Tibial nerve (tissue), 4 donors: ENCODE measurements around the gene ZW10.

Source experiments
- EP300 ChIP-seq, 2 donors: sonication (generic); formaldehyde crosslinking; IDR thresholded peaks; one replicate each; pipeline ENCODE4 v1.6.1; 2017; ENCODE audit warnings: antibody characterized with exemption in 2 of 2, mild to moderate bottlenecking in 1 of 2
- POLR2A ChIP-seq, 2 donors: fragments of 450-650 bp; IDR thresholded peaks; one replicate each; pipeline ENCODE4 v1.6.1; 2017; ENCODE audit warnings: antibody characterized with exemption in 2 of 2, mild to moderate bottlenecking in 2 of 2, moderate library complexity in 2 of 2
- TF ChIP-seq, protein P1 (sequence below), 5 experiments: fragments of 200-600 bp in 3 of 5; fragments of 450-650 bp in 2 of 5; sonication (generic) in 3 of 5; IDR thresholded peaks; one replicate each; pipeline ENCODE4 v1.5.1; 2016 to 2019; ENCODE audit warnings: antibody characterized with exemption in 5 of 5, mild to moderate bottlenecking in 3 of 5, moderate library complexity in 2 of 5

DNA sequence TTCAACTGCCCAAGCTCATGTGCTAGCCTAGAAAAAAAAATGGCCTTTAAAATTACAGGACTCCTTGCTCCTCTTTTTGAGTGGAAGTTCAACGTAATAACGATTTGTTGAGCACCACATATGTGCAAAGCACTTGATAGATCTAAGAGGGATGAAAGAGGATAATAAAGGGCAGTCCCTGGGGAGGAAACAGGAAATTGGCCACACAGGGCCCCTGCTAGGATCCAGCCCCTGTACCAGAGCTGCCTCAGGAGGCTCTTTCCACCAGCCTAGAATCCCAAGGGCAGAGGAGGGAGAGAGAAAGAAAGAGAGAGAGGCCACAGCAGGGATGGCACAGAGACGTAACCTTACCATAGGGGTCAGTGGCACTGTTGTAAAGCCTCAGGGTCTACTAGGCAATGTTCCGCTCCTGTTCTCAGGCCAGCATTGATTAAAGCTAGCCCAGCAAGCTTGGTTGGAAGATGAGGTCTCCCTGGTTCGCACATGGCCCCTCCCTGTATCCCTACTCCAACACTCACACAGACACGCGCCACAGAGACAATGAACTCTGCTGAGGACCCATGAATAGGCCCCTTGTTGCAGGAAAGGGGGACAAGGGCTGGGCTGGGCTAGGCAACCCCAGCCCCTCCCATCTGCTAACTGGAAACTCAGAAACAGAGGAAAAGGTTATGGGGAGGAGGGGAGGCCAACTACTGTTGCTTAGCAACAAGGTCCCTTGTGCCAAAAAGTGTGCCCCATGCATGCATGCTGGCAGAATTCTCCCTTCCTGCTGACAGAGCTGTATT is 67.4 kb downstream of the ZW10 start, which contains the start of gene TMPRSS5:
- TF ChIP-seq, protein P1, sequence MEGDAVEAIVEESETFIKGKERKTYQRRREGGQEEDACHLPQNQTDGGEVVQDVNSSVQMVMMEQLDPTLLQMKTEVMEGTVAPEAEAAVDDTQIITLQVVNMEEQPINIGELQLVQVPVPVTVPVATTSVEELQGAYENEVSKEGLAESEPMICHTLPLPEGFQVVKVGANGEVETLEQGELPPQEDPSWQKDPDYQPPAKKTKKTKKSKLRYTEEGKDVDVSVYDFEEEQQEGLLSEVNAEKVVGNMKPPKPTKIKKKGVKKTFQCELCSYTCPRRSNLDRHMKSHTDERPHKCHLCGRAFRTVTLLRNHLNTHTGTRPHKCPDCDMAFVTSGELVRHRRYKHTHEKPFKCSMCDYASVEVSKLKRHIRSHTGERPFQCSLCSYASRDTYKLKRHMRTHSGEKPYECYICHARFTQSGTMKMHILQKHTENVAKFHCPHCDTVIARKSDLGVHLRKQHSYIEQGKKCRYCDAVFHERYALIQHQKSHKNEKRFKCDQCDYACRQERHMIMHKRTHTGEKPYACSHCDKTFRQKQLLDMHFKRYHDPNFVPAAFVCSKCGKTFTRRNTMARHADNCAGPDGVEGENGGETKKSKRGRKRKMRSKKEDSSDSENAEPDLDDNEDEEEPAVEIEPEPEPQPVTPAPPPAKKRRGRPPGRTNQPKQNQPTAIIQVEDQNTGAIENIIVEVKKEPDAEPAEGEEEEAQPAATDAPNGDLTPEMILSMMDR (IDR thresholded peaks at IDR 0.05) = no peak
- peak; percentile 15 to 96 for TF ChIP-seq EP300 (IDR thresholded peaks at IDR 0.05)
- peak; percentile 38 to 43 for TF ChIP-seq POLR2A (IDR thresholded peaks at IDR 0.05)
